NCI-H1048 (cell line): ENCODE results near the gene MNX1.

ENCODE experiments used
- DNase-seq: peaks from one replicate; lab custom pipeline; 2025; lab: John Stamatoyannopoulos, UW

Gene MNX1

GRCh38 chr7:157002819-157003421 is 7.5 kb downstream of the MNX1 start:
- DNase-seq = no peak

DNA sequence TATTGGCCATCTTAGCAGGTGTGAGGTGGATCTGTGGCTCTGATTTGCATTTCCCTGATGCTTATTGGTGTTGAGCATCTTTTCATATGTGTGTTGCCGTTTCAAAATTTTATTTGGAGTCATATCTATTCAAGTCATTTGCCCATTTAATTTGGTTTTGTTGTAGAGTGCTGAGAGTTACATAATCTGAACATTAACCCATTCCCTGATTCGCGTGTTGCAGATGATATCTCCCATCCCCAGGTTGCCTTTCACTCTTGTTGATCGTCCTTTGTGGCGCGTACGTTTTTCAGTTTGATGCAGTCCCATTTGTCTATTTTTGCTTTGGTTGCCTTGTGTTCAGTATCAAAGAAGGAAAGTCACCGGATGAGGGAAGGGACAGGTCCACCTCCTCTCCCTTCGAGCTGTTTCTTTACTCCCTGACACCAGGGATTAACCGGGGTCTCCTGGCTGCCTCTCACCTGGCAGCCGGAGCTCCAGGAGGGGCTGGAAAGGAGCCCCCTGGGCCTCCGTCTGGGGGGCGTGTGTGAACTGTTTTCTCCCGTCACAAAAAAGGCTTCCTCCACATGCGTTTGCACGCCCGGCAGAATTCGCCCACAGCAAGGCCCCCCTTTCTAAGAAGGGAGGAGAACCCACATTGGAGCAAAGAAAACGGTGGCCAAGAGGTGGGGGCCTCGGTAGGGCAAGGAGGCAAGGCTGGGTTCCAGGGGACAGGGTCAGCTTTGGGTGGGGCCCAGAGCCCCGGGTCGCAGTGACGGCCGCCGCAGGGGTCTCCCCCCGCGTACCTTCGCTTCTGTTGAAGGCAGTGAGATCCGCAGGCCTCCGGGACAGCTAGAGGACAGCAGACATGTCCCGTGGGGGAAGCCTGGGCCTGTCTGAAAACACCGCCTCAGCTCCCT is 8.3 kb downstream of the MNX1 start:
- no peak for DNase-seq

GRCh38 chr7:157000741-157001653 is 9.5 kb downstream of the MNX1 start:
- DNase-seq = no peak

DNA sequence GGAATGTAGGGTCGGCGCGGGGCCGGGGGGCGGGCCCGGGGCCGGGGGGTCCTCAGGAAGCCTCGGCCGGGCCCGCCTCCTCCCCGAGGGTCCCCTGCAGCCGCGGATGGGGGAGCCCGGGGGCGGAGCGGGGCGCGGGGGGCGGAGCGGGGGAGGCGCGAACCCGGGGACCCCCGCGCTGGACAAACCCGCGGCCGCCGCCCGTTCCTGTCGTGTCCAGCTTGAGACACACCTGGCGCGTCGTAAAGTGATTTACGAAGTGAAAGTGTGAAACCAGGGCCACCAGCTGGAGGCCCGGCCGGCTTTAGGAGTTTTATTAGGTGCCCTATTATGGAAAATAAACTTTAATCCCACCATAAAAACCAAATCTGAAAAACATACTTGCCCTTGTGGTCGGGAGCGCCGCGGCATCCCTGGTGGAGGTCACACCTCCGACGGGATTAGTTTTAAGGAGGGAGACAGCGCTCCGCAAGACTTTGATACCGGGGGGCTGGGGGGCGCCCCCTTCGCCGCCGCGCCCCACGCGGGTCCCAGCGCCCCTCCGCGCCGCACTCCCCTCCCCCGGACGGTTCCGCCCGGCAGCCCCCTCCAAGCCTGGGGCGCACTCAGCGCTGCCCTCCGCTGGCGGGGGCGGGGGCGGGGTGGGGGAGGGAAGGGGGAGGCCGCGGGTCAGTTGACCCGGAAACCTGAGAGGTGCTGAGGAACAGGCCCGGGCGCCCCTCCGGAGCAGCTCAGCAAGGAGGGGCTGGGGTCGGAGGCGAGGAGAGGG is 10.3 kb downstream of the MNX1 start:
- DNase-seq = no peak

DNA sequence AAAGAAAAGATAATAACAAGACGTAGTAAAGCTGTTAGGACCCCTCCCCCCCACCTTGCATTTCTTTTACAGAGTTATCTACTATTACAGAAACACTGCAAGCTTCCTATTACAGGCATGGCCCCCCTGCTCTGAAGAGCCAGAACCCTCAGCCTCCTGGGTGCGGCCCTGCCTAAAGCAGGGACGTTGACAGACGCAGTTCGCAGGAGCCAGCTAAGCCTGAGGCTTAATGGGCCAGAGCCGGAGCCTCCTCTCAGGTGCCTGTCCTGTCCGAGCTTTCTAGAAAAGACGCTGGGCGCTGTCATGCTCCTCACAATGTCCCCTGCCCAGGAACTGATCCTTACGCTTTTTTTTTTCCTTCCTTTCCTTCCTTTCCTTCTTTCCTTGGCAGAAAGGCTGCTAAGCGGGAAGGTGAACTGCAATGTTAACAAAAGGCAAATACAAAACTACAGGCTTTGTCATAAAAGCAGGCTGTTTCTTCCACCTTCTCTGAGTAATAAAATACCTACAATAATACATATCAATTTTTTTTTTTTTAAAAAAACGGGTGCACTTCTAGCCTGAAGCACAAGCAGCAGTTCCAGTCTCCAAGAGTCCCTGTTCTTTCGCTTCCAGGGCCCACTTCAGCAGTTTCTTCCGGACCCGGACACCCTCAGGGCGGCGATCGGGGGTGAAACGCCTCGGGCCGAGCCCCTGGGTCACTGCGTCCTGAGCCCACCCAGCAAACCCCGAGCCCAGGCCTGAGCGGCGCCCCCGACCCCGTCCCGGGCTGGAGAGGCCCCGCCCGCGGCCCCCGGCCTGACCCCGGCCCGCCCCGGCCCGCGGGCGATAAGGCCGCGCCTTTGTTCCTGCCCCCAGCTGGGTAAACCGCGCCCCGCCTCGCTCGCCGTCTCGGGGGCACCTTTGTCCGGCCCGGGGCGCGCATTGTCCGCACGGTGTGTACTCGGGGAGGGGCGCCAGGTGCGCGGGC is 11.2 kb downstream of the MNX1 start:
- no peak for DNase-seq

DNA sequence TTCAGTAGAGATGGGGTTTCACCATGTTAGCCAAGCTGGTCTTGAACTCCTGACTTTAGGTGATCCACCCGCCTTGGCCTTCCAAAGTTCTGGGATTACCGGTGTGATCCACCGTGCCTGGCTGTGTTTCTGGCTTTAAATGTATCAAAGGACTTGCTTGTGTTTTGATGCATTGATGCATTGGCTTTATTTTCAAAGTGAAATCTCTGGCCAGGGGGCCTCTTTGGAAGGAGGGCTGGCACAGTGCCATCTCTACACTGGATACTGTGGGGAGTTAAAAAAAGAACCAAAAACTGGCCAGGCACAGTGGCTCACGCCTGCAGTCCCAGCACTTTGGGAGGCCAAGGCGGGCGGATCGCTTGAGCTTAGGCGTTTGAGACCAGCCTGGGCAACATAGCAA is 16.0 kb downstream of the MNX1 start:
- no peak for DNase-seq

GRCh38 chr7:156993925-156994235 is 16.6 kb downstream of the MNX1 start:
- DNase-seq = no peak

- DNase-seq = no peak
Measured at GRCh38 chr7:156993021-156993924, 17.2 kb downstream of the MNX1 start.

GRCh38 chr7:156989766-156990535 is 20.5 kb downstream of the MNX1 start:
- DNase-seq = no peak

DNA sequence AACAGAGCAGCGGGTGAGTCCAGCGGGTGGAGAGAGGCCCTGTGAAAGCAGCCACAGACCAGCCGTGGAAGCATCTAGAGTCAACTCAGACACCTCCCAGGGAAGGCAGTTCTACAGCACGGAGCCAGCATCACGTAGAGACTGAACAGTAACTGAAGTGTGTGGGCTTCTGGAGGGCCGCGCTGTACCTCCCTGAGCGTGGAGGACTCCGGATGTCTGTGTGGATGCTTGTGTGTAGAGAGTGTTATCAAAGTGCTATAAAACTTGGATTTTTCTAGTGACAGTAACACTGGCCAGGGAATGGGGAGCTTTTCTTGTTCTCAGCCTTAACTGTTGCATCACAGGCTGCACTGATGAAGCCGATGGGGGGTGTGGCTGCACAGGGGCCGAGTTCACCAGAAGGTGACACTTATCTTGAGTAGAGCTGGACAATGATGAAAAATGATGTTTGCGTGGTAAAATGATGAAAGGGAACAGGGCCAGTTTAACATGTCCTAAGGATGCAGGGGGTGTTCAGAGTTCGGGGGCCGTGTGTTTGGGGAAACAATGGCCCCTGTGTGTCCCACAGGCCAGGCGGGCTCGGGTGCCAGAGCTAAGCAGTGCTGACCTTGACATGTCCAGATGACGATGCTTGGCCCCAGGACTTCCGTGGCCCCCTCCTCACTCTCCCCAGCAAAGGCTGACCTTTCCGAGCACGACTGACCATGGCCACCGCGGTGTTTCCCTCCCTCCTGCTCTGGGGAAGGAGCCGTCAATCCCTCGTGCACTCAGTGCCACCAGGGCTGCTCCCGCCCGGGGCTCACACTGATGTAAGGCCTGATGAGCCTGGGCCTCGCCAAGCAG is 21.9 kb downstream of the MNX1 start:
- DNase-seq = no peak

GRCh38 chr7:156986378-156986777 is 24.1 kb downstream of the MNX1 start:
- DNase-seq = no peak

DNA sequence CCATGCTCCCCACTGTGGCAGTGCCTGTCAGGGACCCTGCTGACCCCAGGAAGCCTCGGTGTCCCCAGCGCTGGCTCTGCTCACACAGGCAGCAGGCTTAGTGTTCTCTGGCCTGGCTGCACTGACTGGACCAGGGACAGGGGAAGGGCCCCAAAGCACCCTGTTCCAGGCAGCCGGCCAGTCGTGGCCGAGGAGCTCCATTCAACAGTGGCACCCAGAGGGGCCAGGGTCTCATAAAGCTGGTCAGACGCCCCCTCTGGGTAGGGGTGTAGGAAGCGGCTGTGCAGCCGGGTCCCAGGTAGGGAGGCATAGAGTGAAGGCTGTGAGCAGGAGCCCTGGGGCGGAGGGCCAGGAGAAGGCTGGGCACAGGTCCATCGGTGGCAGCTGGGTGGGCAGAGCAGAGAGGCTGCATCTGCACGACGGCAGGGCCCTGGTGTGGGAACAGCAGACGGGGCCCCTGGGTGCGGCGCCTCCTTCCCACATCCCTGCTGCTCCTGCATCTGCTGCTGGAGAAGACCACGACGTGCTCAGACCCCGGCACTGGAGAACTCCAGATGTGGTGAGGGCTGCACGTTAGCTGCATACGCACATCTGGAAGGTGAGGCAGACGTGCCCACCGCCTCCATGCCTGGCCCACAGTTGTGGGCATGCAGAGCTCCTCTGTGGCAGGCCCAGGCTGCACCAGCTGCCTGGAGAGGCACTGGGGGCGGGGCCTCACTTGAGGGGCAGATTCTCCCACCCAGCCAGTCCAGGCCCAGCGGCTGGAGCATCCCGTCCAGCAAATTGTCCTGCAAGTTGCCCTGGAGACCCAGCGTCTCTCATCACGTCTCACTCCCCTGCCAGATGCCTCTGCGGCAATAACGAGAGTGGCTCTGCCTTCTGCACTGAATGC is 25.1 kb downstream of the MNX1 start:
- DNase-seq = no peak

DNA sequence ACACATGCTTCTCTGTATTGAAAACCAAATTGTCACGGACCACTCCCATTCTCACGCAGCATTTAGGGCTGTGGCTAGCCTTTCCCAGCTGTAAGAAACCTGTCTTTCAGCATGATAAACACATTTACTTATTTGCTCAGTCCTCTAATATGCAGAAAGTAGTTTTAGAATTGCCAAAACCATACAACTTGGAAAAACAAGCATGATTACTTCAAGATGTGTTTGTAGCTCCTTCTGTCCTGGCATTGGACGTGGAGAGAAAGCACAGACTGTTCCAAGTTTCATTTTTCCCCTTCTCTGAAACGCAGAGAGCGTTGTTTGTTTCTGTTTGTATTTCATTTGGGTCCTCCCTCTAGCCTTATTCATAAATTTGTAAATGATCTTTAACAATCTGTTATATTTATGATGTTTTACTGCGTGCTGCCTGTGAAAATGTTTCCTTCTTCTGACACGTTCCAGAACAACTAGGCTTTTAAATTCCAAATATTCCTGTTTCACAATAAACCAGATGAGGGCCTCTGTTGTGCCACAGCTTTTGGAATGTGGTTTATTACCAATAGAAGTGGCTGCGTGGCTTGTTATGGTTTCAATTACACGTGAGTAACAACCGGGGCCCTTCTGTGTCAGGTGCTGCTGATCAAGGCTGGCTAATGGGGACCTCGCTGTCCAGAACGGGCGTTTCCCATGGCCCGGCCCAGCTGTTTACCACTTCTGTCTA is 26.1 kb downstream of the MNX1 start:
- DNase-seq = no peak

- DNase-seq = no peak
Measured at GRCh38 chr7:156979711-156980110, 30.8 kb downstream of the MNX1 start.

GRCh38 chr7:156979007-156979606 is 31.4 kb downstream of the MNX1 start:
- DNase-seq = no peak

DNA sequence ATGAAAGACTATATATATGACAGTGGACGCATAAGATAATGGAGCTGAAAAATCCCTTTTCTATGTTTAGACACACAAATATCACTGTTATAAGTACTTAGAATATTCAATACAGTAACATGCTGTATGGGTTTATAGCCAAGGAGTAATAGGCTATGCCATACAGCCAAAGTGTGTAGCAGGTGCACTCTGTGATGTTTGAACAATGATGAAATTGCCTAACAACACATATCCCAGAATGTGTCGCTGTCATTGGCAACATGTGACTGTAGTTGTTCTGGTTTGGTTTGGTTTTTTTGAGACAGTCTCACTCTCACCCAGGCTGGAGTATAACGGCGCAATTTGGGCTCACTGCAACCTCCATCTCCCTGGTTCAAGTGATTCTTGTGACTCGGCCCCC is 34.8 kb downstream of the MNX1 start:
- DNase-seq = no peak
